GM21360 (cell line): Measurements from ENCODE around the gene OSBPL10.
"Not testable (repeated sequence)": the region's sequence is repeated elsewhere in the genome, so short reads cannot be mapped to it uniquely, and the experiment has no call there.

Experiments
- ATAC-seq: cut with Tn5 transposase; IDR thresholded peaks from one replicate; pipeline ENCODE4 v1.9.1; 2021; ENCODE audit warnings: mild to moderate bottlenecking, moderate library complexity; ENCODE audit not compliant: unreplicated experiment

Gene OSBPL10

GRCh38 chr3:31860642-31861041, 120.4 kb downstream of the OSBPL10 start:
- ATAC-seq, result not testable (repeated sequence)

GRCh38 chr3:31859245-31859644, 121.8 kb downstream of the OSBPL10 start:
- no peak for ATAC-seq

DNA sequence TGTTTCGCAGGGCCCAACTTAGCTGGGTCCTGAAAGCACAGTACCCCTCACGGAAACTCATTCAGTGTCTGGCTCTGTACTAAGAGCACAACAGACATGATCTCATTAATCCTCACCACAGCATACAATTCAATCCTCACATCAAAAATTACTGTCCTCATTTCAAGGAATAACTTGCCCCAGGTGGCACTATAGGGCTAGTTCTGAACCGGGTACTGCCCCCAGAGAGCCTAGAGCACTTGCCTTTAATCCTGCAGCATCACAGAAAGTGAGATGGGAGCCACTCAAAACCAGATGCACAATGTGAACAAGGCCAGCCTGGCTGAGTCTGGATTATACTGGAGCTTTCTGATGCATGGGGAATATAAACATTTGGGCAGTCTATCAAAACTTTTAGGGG, 122.6 kb downstream of the OSBPL10 start:
- ATAC-seq, result no peak

- ATAC-seq, result no peak
These were observed 127.5 kb downstream of the OSBPL10 start for GRCh38 chr3:31853580-31853979.

- ATAC-seq, result no peak
These were observed 129.8 kb downstream of the OSBPL10 start for GRCh38 chr3:31851278-31851677.

GRCh38 chr3:31848911-31849310, 132.2 kb downstream of the OSBPL10 start:
- no peak for ATAC-seq

- ATAC-seq, result no peak
These were observed 132.8 kb downstream of the OSBPL10 start for GRCh38 chr3:31848163-31848818.

GRCh38 chr3:31847760-31848159, 133.3 kb downstream of the OSBPL10 start:
- no peak for ATAC-seq

GRCh38 chr3:31841515-31841914, 139.5 kb downstream of the OSBPL10 start:
- no peak for ATAC-seq

DNA sequence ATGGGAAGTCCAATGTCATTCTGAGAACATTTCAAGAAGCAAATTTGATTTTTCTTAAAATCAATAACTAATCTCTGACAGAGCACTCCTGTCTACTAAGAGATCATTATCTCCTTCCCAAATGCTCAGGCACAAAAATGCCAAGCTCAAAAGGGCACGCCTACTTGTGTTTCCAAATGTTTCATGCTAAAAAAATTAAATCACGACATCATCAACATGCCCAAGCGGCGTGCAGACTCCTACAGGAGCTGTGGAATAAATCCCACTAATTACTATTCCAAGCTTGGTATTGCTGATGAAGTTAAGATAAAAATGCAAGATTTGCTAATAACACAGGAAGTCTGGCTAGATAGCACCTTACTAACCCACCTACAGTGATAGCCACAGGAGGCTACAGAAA, 140.8 kb downstream of the OSBPL10 start:
- no peak for ATAC-seq

- ATAC-seq, result no peak
These were observed 141.7 kb downstream of the OSBPL10 start for GRCh38 chr3:31839144-31839917.

DNA sequence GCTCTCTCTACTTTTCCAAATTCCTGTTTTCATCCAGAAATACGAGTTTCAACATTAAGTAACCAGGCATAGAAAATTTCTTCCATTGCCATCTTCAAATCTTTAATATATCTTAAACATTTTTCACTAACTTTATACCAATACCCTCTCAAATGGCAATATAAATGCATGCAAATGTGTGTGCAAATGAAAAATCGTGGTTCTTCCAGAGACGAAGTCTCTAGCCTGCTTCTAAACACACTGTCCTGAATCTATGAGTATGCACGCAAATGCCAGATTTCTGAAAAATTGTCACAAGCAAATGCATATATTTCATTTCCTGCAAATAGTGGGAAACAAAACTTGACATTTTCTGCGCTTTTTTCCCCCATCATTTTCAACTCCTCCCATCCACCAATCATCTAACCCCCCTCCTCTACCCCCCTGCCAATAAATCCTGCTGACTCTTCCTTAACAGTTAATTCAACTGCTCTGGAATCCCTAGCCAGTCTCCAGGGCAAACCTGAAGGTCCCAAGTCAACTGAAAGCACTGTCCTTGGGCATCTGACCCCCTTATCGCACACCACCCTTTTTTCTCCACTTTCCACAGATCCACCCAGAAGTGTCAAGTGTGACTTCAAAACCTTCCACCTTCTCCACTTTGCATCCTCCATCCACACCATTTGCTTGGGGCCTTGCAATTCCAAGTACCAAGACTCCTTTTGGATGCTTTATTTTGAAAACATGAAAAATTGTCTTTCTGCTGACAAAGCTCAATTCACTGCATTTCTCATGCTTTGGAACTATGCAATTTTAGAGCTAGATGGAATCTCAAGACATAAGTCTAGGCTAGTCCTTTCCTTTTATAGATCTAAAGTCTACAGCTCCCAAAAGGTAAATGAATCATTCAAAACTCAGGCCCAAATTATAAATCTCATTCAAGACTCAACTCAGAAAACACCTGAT, 144.7 kb downstream of the OSBPL10 start:
- ATAC-seq, result no peak

DNA sequence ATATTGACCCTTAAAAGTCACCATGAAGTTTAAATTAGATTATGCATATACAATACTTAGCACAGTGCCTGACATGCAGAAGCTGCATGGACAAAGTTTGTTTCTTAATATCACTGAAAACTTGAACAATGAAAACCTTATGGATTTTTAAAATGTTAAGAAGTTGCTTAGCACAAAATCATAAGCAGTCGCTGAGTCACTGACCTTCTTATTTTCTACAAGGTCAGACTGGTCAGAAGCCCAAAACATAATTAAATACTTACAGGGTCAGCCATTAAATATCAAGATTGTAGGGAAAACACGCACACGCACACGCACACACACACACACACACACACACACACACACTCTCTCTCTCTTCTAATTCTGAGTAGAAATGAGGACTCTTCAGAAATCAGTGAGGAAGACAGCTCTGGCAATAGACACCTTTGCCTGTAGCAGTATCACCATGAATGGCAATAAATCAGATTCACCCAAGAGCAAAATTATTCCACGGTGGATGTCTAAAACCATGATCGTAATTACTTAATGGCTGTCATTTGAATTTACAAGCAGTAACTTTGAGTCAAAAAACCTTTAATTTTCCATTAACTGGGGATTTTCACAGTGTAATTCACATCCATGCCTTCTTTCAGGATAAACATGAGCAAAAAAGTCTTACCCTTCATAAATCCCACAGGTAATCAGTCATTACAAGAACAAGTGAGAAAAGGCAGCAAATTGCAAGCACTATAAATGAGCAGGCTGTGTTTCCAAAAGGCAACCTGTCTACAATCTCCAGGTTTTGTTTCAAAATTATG, 147.5 kb downstream of the OSBPL10 start:
- no peak for ATAC-seq

DNA sequence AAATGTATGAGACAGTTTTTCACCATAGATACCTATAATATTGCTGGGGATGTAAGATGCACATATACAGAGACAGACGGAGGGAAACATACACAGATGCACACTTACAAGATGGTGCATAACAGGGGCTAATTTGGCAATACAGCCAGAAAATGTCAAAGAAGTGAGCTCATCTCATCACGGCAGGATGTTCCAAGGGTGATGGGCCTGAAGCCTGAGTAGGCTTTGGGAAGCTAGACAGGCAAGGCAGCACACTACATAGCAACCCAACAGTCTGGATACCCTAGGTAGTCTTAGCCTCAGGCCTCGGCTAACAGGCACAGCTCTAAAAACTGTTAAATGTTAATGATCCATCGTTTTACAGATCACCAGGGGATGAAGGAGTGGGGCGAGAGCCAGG, 148.5 kb downstream of the OSBPL10 start:
- ATAC-seq, result no peak

DNA sequence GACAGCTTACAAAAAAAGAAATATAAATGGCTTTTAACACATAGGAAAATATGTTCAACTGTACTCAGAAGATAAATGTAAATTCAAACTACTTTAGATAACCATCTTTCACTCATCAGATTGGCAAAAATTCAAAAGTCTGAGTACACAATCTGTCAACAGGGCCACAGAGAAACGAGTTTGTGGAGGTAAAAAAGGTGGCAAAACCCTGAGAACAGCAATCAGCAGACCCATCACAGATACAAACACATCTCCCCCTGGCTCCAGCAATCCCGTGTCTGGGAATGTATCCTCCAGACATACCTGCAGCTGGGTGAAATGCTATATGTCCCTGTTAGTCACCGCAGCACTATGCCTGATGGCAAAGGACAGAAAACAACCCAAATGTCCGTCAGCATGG, 149.5 kb downstream of the OSBPL10 start:
- ATAC-seq, result no peak

- ATAC-seq, result no peak
These were observed 151.1 kb downstream of the OSBPL10 start for GRCh38 chr3:31829826-31830426.

DNA sequence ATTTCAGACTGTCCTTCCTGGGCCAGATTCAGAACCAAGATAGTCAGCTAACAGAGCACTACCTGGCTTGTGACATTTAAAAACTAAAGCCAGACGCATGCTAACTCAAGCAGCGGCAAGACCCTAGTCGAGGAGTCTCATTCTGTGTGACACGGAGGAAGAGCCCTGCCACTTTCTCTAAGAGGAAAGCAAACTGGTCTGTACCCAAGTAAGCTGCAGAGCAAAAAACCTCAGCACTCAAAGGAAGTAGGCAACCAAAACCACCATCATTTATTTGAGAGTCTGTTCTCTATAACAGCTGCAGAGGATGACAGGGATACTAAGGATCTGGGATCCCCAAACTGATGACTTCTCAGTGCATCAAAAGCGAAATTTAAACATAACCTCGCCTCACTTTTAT, 152.1 kb downstream of the OSBPL10 start:
- no peak for ATAC-seq

- no peak for ATAC-seq
These were observed 153.1 kb downstream of the OSBPL10 start for GRCh38 chr3:31828007-31828406.

GRCh38 chr3:31823184-31823583, 157.9 kb downstream of the OSBPL10 start:
- no peak for ATAC-seq

- no peak for ATAC-seq
These were observed 159.9 kb downstream of the OSBPL10 start for GRCh38 chr3:31821118-31821517.
